Activated T-helper 1 cell treated with Interleukin-2 at 50 U/mL for 16 hours (primary cell): Measurements from ENCODE around the gene MERTK.
"Not testable (repeated sequence)": the region's sequence is repeated elsewhere in the genome, so short reads cannot be mapped to it uniquely, and the experiment has no call there.

ENCODE experiments used
- DNase-seq: peaks from one replicate; pipeline ENCODE4 v3.0.0-alpha.2; 2020; ENCODE audit warnings: low read depth

Gene MERTK

DNA sequence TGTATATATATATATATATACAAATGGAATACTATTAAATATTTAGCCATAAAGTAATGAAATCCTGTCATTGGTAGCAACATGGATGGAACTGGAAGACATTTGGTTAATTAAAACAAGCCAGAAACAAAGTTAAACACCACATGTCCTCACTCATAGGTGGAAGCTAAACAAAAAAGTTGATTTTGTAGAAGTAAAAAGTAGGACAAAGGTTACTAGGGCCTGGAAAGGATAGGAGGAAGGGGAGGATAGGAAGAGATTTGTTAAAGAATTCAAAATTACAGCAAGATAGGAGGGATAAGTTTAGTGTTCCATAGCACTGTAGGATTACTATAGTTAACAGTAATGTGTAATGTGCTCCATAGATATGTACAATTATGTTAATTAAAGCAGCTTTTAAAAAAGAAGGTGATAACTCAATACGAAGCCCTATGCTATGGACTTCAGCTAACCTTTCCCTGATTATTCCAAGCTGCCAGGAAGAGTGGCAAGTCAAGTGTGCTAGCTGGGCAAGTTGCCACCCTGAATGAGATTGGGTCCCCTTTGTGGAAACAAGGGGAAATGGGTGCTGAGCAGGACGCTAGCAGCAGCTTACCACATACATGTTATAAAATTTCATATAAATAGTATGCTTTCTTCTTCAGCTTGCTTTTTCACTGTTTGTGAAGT is 12.3 kb downstream of the MERTK start:
- DNase-seq = no peak

DNA sequence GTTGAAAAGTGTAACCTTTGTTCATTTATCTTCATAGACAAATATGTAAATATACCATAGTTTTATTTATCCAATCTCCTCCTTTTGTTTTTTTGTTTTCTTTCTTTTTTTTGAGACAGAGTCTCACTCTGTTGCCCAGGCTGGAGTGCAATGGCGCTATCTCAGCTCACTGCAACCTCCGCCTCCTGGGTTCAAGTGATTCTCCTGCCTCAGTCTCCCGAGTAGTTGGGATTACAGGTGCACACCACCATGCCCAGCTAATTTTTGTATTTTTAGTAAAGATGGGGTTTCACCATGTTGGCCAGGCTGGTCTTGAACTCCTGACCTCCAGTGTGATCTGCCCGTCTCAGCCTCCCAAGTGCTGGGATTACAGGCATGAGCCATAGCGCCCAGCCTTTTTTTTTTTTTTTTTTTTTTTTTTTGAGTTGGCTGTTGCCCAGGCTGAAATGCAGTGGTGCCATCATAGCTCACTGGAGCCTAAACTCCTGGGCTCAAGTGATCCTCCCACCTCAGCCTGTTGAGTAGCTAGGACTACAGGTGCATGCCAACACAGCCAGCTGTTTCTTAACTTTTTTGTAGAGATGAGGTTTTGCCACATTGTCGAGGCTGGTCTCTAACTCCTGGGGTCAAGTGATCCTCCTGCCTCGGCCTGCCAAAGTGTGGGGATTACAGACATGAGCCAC is 13.0 kb downstream of the MERTK start:
- DNase-seq = not testable (repeated sequence)

GRCh38 chr2:111912547-111912946 is 14.1 kb downstream of the MERTK start:
- no peak for DNase-seq

DNA sequence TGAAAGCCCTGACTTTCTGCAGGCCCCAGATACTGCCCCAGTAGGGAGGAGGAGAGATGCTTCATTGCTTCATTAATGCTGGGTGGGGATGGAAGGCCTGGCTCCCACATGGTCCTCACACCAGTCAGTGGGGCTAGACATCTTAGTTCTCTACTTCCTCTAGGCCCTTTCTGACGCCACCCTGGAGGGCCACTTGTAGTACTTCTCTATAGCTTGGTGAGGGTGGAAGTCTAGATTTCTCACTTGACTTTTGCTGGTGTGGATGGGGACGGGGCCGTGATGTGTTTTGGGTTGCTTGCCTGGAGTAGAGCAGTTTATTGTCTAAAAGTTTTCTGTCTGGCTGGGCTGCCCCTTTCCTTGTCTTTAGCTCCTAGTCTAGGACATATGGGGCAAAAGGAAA is 18.7 kb downstream of the MERTK start:
- DNase-seq = no peak

DNA sequence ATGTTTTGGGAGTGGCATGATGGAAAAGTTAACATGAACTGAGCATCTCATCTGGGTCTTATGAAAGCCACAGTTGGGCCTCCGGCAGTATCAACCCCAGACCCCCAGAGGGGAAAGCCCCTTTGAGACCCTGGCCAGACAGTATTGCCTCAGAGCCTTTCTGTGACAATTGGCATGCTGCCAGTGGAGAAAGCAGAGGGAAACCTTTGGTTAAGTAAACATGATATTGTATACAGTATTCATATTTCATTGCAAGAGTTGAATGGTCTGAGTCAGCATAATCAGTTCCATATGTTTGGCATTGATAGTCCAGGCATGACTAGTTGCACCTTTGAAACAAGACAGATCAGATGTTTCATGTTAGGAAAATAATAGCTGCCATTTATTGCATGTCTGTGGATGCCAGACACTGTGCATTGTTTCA is 20.0 kb downstream of the MERTK start:
- no peak for DNase-seq

GRCh38 chr2:111919365-111919764 is 21.0 kb downstream of the MERTK start:
- no peak for DNase-seq

DNA sequence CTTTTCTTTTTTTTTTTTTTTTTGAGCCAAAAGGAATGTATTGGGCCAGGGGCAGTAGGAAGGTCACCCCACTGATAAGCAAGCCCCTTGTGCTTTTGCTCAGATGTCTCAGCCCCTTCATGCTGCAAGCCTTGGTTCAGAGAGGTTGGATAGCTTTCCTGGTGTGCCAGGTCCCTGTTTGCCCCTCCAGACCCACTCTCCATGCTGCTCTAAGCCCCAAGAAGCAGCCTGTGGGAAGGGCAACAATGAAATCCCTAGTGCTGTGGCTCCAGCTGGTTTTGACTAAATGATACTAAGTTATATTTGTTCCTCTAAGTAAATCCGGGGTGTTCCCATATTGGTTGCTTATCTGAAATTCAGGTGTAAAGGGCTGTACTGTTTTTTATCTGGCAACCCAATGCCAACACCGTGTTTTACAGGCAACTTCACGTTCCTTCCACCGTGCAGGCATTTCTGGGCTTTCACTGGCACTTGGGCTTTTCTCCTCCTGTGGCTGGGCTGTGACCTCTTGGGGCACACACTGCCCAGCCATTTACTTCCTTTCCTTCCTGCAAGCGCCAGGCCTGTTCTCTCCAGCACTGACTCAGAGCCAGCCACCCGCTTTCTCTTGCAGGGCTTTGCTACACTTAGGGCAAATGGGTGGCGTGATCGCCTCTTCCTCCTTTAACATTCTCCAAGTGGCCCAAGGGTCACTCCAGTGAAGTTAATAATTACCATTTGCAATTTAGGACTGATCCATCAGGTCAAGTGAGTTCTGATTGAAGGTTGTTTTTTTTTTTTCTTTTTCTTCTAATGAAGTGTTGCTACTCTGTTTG is 21.6 kb downstream of the MERTK start:
- no peak for DNase-seq

- no peak for DNase-seq
These were observed 24.9 kb downstream of the MERTK start for GRCh38 chr2:111923276-111923804.

DNA sequence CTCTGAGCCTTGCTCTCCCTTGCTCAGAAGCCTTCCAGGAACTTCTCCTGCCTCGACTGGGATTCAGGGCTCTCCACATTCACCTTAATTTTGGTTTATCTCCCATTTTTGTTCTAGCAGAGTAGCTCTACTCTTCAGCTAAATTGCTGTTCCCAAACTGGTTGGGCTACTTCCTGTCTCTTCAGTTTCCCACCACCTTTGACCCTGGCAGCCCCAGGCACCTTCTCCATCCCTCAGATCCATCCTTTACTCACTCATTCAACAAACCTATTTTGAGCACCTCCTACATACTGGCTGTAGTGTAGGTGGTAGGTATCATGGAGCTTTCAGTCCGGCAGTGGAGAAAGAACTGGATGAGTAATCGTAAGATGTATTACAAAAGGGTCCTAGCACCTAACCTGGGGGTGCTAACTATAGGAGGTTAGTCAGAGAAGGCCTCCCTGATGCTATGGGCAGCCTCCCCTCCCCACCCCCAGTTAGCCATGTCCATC is 26.3 kb downstream of the MERTK start:
- DNase-seq = no peak

GRCh38 chr2:111927723-111928122 is 29.3 kb downstream of the MERTK start:
- no peak for DNase-seq

- no peak for DNase-seq
These were observed 32.0 kb downstream of the MERTK start for GRCh38 chr2:111930409-111930808.

DNA sequence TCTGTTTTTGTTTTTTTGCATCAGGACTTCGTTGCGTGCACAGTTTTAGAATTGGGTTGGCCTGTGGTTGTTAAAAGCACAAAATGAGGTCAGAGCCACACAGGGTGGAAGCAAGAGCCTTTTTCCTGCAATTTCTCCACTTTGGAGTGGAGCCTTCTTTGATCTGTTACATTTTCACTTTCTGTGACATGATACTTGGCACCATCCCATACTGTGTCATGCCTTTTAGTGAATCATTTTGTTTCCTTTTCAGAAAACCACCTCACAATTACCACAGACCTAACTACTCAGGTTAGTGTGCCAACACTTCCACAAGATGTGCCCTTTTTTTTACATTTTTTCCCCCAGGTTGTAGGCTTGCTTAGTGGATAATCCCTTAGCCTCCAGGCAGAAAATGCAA is 32.5 kb downstream of the MERTK start:
- DNase-seq = no peak

DNA sequence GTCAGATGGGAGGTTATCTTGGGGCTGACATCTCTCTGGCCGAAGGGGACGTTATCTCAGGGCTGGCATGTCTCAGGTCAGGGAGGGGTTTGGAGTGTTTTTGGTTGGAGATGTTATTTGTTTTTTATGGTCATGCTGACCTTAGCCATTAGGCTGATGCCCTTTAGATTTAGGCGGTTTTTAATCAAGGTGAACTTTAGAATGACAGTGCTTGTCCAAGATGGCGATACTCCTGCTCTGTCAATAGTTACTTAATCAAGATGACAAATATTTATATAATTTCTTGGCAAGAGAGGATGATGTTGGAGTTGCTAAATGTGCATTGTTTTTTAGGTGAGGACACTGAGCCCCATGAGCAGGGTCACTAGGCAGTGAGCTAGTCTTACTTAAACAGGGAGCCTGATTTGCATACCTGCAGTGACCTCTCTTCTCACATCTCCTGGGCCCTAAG is 34.5 kb downstream of the MERTK start:
- no peak for DNase-seq

- DNase-seq = not testable (repeated sequence)
These were observed 35.5 kb downstream of the MERTK start for GRCh38 chr2:111933900-111934299.

- DNase-seq = no peak
These were observed 38.5 kb downstream of the MERTK start for GRCh38 chr2:111936881-111937280.

- DNase-seq = no peak
These were observed 40.0 kb downstream of the MERTK start for GRCh38 chr2:111938392-111938791.

DNA sequence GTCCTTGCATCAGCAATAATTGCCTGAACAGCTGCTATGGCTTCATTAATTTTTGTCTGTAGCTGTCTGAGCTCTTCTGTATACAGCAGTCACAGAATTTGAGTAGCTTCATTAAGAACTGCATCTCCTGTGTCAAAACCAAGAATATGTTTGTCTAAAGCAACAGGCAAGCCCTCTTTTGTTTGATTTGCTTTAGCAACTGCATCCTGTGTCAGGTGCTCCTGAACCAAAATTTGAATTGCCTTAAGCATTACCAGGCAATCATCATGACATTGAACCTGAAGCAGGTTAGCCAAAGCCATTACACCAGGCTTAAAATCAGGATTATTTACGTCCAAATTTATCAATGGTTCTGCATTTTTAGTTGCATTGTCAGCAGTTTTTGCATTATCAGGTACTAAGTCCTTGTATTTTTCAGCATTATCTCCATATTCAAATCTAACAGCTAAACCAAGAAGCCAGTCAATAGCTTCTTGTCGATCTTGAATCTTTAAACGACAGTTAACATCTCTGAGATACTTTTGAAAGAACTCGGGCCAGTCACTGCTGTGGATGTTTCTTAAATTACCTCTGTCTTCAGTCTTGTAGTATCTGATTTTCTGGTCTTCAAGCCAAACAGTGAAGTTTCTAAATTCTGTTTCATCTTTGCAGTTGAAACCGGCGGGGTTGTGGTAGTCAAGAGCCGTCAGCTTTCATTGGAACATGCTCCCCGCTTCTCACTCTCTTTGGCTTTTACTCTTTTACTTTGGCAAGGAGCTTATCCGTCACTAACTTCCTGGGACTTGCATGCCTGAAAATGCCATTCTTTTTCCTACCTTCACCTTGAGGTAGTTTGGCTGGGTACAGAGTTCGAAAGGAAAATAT is 42.2 kb downstream of the MERTK start:
- no peak for DNase-seq

DNA sequence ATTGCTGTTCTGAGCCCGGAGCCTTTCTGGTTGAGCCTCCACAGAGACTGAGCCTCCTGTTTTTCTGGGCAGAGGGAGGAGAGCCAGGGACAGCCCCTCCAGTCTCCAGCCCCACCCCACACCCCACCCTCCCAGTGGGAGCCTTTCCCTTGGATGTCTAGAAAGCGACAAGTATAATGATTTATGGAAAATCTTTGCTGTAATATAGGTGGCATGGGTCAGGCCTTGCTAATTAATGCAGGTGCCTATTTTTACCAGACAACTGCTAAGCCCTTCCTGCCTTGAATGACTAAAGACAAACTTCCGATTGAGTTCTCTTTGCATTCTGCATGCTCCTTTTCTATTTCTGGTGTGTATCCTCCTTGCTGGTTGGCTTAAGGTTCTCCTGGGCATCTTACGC is 43.1 kb downstream of the MERTK start:
- DNase-seq = no peak

DNA sequence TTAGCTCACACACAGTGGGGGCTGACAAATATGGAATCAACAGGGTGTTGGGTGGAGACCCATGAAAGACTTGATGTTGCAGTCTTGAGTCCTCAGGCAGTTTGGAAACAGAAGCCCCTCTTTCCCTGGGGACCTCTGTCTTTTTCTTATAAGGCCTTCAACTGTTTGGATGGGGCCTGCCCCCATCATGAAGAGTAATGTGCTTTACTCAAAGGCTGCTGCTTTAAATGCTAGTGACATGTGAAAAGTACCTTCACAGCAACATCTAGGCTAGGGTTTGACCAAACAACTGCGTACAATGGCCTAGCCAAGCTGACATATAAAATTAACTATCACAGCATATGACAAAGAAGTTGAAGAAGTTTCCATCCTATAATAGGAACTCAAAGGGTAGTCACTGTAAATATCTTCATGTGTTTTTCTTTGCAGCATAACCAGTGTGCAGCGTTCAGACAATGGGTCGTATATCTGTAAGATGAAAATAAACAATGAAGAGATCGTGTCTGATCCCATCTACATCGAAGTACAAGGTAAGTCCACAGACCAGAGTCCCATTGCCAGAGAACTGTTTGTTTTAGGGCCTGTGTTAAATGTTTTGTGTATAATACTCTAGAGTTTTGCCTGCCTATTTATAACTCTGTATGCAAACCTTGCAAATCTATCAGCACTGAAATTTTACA is 46.3 kb downstream of the MERTK start:
- no peak for DNase-seq

DNA sequence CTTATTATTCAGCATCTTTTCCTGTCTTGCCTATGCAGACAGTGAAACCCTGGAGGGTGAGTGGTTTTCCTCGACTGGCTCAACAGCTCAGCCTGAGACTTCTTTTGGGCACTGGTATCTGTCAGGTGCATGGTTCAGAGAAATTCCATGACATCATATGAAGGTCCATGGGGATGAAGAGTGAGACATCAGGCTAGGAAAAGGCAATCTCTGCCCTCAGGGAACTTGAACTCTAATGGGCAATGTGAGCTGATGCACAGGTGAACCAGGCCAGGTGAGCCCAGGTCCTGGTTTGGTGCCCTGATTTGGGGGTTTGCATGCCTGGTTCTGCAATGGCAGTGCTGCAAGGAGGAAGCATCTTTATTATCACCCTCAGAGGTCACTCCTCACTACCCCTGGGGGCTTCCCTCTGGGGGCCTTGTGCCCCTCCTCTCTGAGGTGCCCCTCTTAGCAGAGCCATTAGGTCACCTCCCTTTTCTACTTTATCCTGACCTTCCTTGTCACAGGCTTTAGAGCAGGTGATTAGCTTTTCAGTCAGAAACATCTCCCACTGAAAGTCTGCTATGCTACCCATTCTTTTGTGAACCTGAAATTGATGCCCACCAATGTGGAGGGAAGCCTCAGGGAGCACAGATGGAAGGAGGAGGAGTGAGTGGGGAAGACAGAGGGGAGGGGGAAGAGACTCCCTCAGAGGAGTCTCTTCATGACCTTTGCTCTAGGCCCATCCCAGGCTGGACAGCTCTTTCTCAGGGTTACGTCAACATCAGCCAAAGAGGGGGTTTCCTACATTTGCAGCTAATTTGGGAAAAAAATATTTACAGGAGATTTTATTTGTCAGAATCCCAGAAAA is 47.3 kb downstream of the MERTK start:
- DNase-seq = no peak
